Mesendoderm (in vitro differentiated cells): ENCODE data around the gene DCT.

Experiments used
- DNase-seq: peaks from one replicate; pipeline ENCODE4 v3.0.0; 2013
- H2AK5ac ChIP-seq: 2 replicates; pipeline ENCODE4 v1.6.1; 2013; ENCODE audit warnings: low read length, inconsistent platforms
- H2BK120ac ChIP-seq: 2 replicates; pipeline ENCODE4 v1.6.1; 2013; ENCODE audit warnings: low read depth, mild to moderate bottlenecking, low read length, moderate library complexity, mixed read lengths
- H2BK15ac ChIP-seq: replicated peaks from 2 replicates; pipeline ENCODE4 v1.6.1; 2013; ENCODE audit warnings: low read depth, mild to moderate bottlenecking, moderate library complexity
- H2BK5ac ChIP-seq: 2 replicates; pipeline ENCODE4 v1.6.1; 2013; ENCODE audit warnings: low read length, inconsistent platforms
- H3K18ac ChIP-seq: 2 replicates; pipeline ENCODE4 v1.6.1; 2013; ENCODE audit warnings: mild to moderate bottlenecking, low read length, mixed read lengths
- H3K23ac ChIP-seq: one replicate; pipeline ENCODE4 v1.6.1; 2013; ENCODE audit warnings: low read length
- H3K27ac ChIP-seq: 2 replicates; pipeline ENCODE4 v1.5.1; 2013; ENCODE audit warnings: low read depth, mild to moderate bottlenecking, inconsistent platforms, low read length, moderate library complexity
- H3K27me3 ChIP-seq: 2 replicates; pipeline ENCODE4 v1.6.1; 2013; ENCODE audit warnings: low read length, control low read depth, mild to moderate bottlenecking, inconsistent platforms; ENCODE audit not compliant: insufficient read depth, poor library complexity
- H3K36me3 ChIP-seq: 2 replicates; pipeline ENCODE4 v1.6.1; 2013; ENCODE audit warnings: low read length, inconsistent platforms; ENCODE audit not compliant: control insufficient read depth, insufficient read depth
- H3K4ac ChIP-seq: one replicate; pipeline ENCODE4 v1.6.1; 2013; ENCODE audit warnings: low read depth, mild to moderate bottlenecking, low read length, moderate library complexity
- H3K4me1 ChIP-seq: 2 replicates; pipeline ENCODE4 v1.6.1; 2013; ENCODE audit warnings: low read depth, low read length, inconsistent platforms; ENCODE audit not compliant: control insufficient read depth
- H3K4me2 ChIP-seq: 2 replicates; pipeline ENCODE4 v1.6.1; 2013; ENCODE audit warnings: low read length
- H3K4me3 ChIP-seq: 2 replicates; pipeline ENCODE4 v1.5.1; 2013; ENCODE audit warnings: mild to moderate bottlenecking, low read length
- H3K56ac ChIP-seq: one replicate; pipeline ENCODE4 v1.6.1; 2013; ENCODE audit warnings: low read length
- H3K79me1 ChIP-seq: 2 replicates; pipeline ENCODE4 v1.6.1; 2013; ENCODE audit warnings: low read length, inconsistent platforms
- H3K79me2 ChIP-seq: 2 replicates; pipeline ENCODE4 v1.6.1; 2013; ENCODE audit warnings: mild to moderate bottlenecking, low read length; ENCODE audit not compliant: control insufficient read depth, insufficient read depth
- H3K9ac ChIP-seq: 2 replicates; pipeline ENCODE4 v1.6.1; 2013; ENCODE audit warnings: low read length, inconsistent platforms
- H4K5ac ChIP-seq: one replicate; pipeline ENCODE4 v1.6.1; 2013; ENCODE audit warnings: low read length
- H4K8ac ChIP-seq: one replicate; pipeline ENCODE4 v1.6.1; 2013; ENCODE audit warnings: low read depth, mild to moderate bottlenecking, control low read depth, low read length, moderate library complexity
- WGBS: extraction: QIAGEN DNeasy Blood & Tissue Kit; methylation state at CpG from one replicate; pipeline ENCODE4 v1.1.7; 2013; ENCODE audit warnings: low lambda C conversion rate, missing lambda C conversion rate; ENCODE audit not compliant: insufficient coverage; ENCODE audit errors: extremely low coverage; 5-methylcytosine and 5-hydroxymethylcytosine counted together

Gene DCT

DNA sequence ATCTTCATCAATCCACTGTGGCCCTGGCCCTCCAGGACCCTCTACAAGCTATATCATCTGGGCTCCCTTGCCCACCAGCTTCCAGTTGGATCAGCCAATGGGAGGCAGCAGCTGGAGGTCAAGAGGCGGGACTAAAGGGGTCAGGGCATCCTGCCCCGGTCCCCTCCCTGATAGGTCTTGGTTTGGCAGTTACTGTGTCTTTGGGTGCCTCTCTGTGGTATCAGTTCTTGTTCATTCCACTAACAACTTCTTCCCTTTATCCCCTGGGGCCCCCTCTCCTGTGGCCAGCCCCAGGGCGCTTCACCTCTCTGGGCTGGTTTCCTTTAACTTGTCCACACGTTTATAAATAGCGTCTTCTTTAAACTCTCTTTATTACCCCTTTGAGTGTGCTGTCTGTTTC is 83.6 kb downstream of the DCT start:
- H2AK5ac ChIP-seq = no peak overlapping the region
- H3K79me1 ChIP-seq = no peaks in the 10 kb centered on the region
- no CpG with 5 or more reads among the region's 5 CpGs for WGBS
- H3K4me3 ChIP-seq = no peak overlapping the region
- H3K4ac ChIP-seq = no peak overlapping the region
- no peak overlapping the region for H3K56ac ChIP-seq
- no peak overlapping the region for H2BK15ac ChIP-seq
- DNase-seq = no peak
- no peak overlapping the region for H2BK5ac ChIP-seq
- no peak overlapping the region for H2BK120ac ChIP-seq
- no peak overlapping the region for H4K8ac ChIP-seq
- no peaks in the 10 kb centered on the region for H3K36me3 ChIP-seq
- no peaks in the 10 kb centered on the region for H3K4me1 ChIP-seq
- no peak overlapping the region for H3K18ac ChIP-seq
- no peak overlapping the region for H4K5ac ChIP-seq
- H3K9ac ChIP-seq = no peak overlapping the region
- H3K23ac ChIP-seq = no peak overlapping the region
- no peak overlapping the region for H3K27ac ChIP-seq
- no peaks in the 10 kb centered on the region for H3K27me3 ChIP-seq
- H3K4me2 ChIP-seq = no peak overlapping the region
- H3K79me2 ChIP-seq = no peaks in the 10 kb centered on the region

DNA sequence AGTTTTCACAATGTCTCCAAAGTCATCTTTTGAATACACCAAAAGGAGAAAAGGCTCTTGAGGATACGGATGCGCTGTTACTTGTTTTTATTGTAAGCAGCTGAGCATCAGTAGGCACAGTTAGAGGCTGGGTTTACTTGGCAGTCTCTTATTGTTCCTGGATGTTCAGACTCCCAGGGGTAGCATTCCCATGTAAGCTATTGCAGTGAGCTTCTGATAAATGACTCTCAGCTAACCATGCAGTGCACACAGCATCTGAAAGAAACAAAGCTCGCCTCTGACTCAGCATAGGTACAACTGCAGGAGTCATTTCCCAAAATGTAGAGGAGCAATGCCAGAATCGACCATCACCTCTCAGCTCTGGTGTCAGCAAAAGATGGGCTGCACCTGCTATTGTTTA is 84.8 kb downstream of the DCT start:
- no peak overlapping the region for H3K4me2 ChIP-seq
- H3K4ac ChIP-seq = no peak overlapping the region
- H3K4me3 ChIP-seq = no peak overlapping the region
- no peaks in the 10 kb centered on the region for H3K79me1 ChIP-seq
- H2BK5ac ChIP-seq = no peak overlapping the region
- no peak overlapping the region for H3K56ac ChIP-seq
- no peaks in the 10 kb centered on the region for H3K36me3 ChIP-seq
- H3K18ac ChIP-seq = no peak overlapping the region
- H3K27me3 ChIP-seq = no peaks in the 10 kb centered on the region
- H3K9ac ChIP-seq = no peak overlapping the region
- no peak for DNase-seq
- WGBS = no CpG with 5 or more reads among the region's 4 CpGs
- H4K8ac ChIP-seq = no peak overlapping the region
- no peaks in the 10 kb centered on the region for H3K79me2 ChIP-seq
- H3K27ac ChIP-seq = no peak overlapping the region
- no peak overlapping the region for H3K23ac ChIP-seq
- H3K4me1 ChIP-seq = no peaks in the 10 kb centered on the region
- H2AK5ac ChIP-seq = no peak overlapping the region
- no peak overlapping the region for H4K5ac ChIP-seq
- H2BK120ac ChIP-seq = no peak overlapping the region
- H2BK15ac ChIP-seq = no peak overlapping the region

DNA sequence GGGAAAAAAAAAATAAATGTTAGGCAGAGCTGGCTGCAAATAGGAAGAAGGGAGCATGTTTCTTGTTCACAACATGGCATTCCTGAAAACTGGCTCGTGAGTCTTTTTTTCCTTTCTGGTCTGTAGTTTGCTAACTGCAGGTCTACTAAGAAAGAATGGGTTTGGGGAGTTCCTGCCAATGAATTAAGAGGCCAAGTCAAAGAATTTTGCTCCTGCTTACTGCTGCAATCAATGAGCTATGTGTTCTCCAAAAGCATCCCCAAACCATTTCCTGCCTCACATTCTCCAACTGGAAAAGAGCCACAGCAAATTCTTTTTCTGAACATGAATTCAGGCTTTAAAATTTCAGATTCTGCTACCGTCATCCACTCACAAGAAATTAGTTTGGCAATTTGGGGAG is 88.6 kb downstream of the DCT start:
- Histone ChIP-seq H3K27ac (no peak overlapping the region), H3K4ac (no peak overlapping the region), H2BK120ac (no peak overlapping the region), H3K4me3 (no peak overlapping the region), H2BK5ac (no peak overlapping the region), H4K8ac (no peak overlapping the region), H3K23ac (no peak overlapping the region), H3K79me2 (no peaks in the 10 kb centered on the region), H3K4me2 (no peak overlapping the region), H3K18ac (no peak overlapping the region), H4K5ac (no peak overlapping the region), H3K56ac (no peak overlapping the region), H2BK15ac (no peak overlapping the region), H3K36me3 (no peaks in the 10 kb centered on the region), H3K79me1 (no peaks in the 10 kb centered on the region), H2AK5ac (no peak overlapping the region), H3K27me3 (no peaks in the 10 kb centered on the region), H3K9ac (no peak overlapping the region), H3K4me1 (no peaks in the 10 kb centered on the region)
- WGBS = no CpG with 5 or more reads among the region's 2 CpGs
- peak; percentile 13 for DNase-seq

DNA sequence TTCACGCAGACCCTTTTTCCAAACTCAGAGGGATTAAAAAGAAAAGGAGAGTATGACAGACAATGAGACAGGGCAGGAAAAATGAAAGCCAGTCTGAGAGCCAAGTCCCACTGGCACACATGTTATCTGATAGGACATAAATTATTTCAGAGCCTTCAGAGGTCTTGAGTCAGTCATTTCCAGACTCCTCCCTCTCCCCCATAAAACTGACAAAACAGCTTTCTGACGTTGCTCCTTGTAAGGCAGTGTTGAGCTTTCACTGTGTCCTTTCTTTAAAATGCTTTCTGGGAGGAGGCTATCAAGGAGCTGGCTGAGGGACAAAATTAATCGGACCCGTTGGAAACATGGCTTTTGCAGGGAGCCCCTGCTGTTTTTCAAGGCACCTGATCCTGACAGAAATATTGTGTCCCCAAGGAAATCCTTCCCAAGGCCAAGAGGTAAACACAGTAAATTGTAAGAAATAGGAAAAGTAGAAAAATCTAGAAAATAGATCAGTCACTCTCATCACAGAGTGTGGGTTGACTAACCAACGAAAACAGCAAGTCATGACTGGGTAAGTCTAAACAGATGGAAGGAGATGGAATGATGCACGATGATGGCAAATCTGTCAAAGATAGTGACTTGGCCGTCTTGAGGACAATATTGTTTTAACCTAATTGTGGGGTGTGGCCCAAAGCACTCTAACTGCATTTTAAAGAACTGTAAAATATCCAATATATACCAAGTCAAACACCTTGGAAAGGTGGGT is 89.7 kb downstream of the DCT start:
- Histone ChIP-seq H3K18ac (no peak overlapping the region), H3K4me3 (no peak overlapping the region), H3K23ac (no peak overlapping the region), H3K9ac (no peak overlapping the region), H2AK5ac (no peak overlapping the region), H3K36me3 (no peaks in the 10 kb centered on the region), H2BK120ac (no peak overlapping the region), H3K27me3 (no peaks in the 10 kb centered on the region), H3K79me1 (no peaks in the 10 kb centered on the region), H3K56ac (no peak overlapping the region), H3K4me1 (no peaks in the 10 kb centered on the region), H3K79me2 (no peaks in the 10 kb centered on the region), H3K4me2 (no peak overlapping the region), H2BK15ac (no peak overlapping the region), H3K4ac (no peak overlapping the region), H4K5ac (no peak overlapping the region), H3K27ac (no peak overlapping the region), H4K8ac (no peak overlapping the region), H2BK5ac (no peak overlapping the region)
- no peak for DNase-seq
- no CpG with 5 or more reads among the region's 7 CpGs for WGBS

DNA sequence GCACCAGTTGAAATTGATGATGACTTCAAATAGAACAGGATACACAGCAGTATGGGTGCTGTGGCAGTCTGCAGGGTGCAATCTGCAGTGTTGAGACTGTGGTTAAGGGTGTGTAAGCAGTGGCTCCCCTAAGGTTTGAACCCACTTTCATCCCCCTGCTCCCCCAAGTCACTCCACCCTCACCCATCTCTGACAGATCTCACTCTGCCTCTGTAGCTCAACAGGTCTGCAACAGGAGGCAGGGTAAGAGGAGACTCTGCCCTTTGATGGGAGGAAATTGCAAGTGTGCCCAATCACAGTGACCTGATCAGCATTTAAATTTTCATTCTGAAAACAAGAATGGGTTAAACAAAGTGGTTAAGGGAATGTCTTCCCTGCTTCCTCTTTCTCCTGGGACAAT is 92.4 kb downstream of the DCT start:
- no peak overlapping the region for H3K4ac ChIP-seq
- no peak overlapping the region for H2BK15ac ChIP-seq
- no peaks in the 10 kb centered on the region for H3K36me3 ChIP-seq
- no peak overlapping the region for H2BK120ac ChIP-seq
- peak; percentile 6 for DNase-seq
- no peak overlapping the region for H3K4me3 ChIP-seq
- H3K23ac ChIP-seq = no peak overlapping the region
- H3K4me1 ChIP-seq = no peaks in the 10 kb centered on the region
- H3K9ac ChIP-seq = no peak overlapping the region
- H3K27ac ChIP-seq = no peak overlapping the region
- no peak overlapping the region for H3K18ac ChIP-seq
- no peak overlapping the region for H3K4me2 ChIP-seq
- H2BK5ac ChIP-seq = no peak overlapping the region
- H3K79me1 ChIP-seq = no peaks in the 10 kb centered on the region
- no peak overlapping the region for H4K8ac ChIP-seq
- H4K5ac ChIP-seq = no peak overlapping the region
- H2AK5ac ChIP-seq = no peak overlapping the region
- H3K27me3 ChIP-seq = no peaks in the 10 kb centered on the region
- H3K56ac ChIP-seq = no peak overlapping the region
- H3K79me2 ChIP-seq = no peaks in the 10 kb centered on the region
